Activated gamma-delta T cell treated with Interleukin-2 at 50 U/mL for 16 hours (primary cell): ENCODE measurements around the gene RABEP2.
A peak's percentile ranks its signal among the peaks of the same experiment; 100 is the strongest.
"Not testable (repeated sequence)": the region's sequence is repeated elsewhere in the genome, so short reads cannot be mapped to it uniquely, and the experiment has no call there.

ENCODE experiments used
- DNase-seq: peaks from one replicate; pipeline ENCODE4 v3.0.0-alpha.2; 2020

RABEP2 gene

GRCh38 chr16:28876973-28877654 is 47.9 kb downstream of the RABEP2 start:
- DNase-seq = no peak

GRCh38 chr16:28876019-28876659 is 48.9 kb downstream of the RABEP2 start:
- no peak for DNase-seq

- no peak for DNase-seq
These were observed 49.7 kb downstream of the RABEP2 start for GRCh38 chr16:28875134-28876018.

GRCh38 chr16:28874406-28874805 is 50.6 kb downstream of the RABEP2 start:
- DNase-seq = no peak

- peak; percentile 55 for DNase-seq
These were observed 51.4 kb downstream of the RABEP2 start for GRCh38 chr16:28873543-28874201.

GRCh38 chr16:28872952-28873351 is 52.1 kb downstream of the RABEP2 start:
- DNase-seq = no peak

- no peak for DNase-seq
These were observed 55.8 kb downstream of the RABEP2 start for GRCh38 chr16:28869201-28869600.

- DNase-seq = not testable (repeated sequence)
These were observed 57.4 kb downstream of the RABEP2 start for GRCh38 chr16:28867646-28868045.

GRCh38 chr16:28867241-28867640 is 57.8 kb downstream of the RABEP2 start:
- DNase-seq = no peak

- no peak for DNase-seq
These were observed 58.6 kb downstream of the RABEP2 start for GRCh38 chr16:28866454-28866804.

GRCh38 chr16:28865722-28866453 is 59.1 kb downstream of the RABEP2 start:
- DNase-seq = no peak

GRCh38 chr16:28865001-28865688 is 59.9 kb downstream of the RABEP2 start:
- no peak for DNase-seq

- DNase-seq = no peak
These were observed 60.9 kb downstream of the RABEP2 start for GRCh38 chr16:28863929-28864793.

- DNase-seq = no peak
These were observed 65.7 kb downstream of the RABEP2 start for GRCh38 chr16:28859326-28859725.

GRCh38 chr16:28858421-28858820 is 66.6 kb downstream of the RABEP2 start:
- DNase-seq = no peak
